Lung (tissue), 12 donors: Measurements from ENCODE around the gene NDUFB11. TPM values are rescaled to one million over a fixed set of nuclear protein-coding genes. Genes with fewer than 3 reads are reported as not detected.
A peak's percentile ranks its signal among the peaks of the same experiment; 100 is the strongest.

Source experiments
- ATAC-seq: fragments of 200-7000 bp; cut with Tn5 transposase; one replicate; pipeline ENCODE4 v1.9.1; 2020; ENCODE audit warnings: moderate number of reproducible peaks; ENCODE audit not compliant: insufficient read depth, low FRiP score
- DNase-seq, 3 donors: peaks; one replicate each; pipeline ENCODE4 v3.0.0-alpha.2; 2013 to 2017
- H3K27ac ChIP-seq, 2 donors: one replicate each; pipeline ENCODE4 v1.5.1; 2013; ENCODE audit warnings: mild to moderate bottlenecking in 2 of 2, moderate library complexity in 2 of 2, control low read depth in 1 of 2, inconsistent platforms in 1 of 2, low read depth in 1 of 2, low read length in 1 of 2
- H3K27me3 ChIP-seq, 3 donors: one replicate each; pipeline ENCODE4 v1.5.1; 2013; ENCODE audit warnings: low read length in 2 of 3; ENCODE audit not compliant: control insufficient read depth in 3 of 3, insufficient read depth in 3 of 3
- H3K36me3 ChIP-seq, 4 donors: one replicate each; pipeline ENCODE4 v1.5.1; 2013; ENCODE audit warnings: low read length in 4 of 4, mild to moderate bottlenecking in 1 of 4, moderate library complexity in 1 of 4; ENCODE audit not compliant: control insufficient read depth in 4 of 4, insufficient read depth in 4 of 4
- H3K4me1 ChIP-seq, 5 donors: one replicate each; pipeline ENCODE4 v1.5.1; 2013; ENCODE audit warnings: low read length in 5 of 5, mild to moderate bottlenecking in 2 of 5, moderate library complexity in 1 of 5; ENCODE audit not compliant: control insufficient read depth in 5 of 5, insufficient read depth in 5 of 5
- H3K4me3 ChIP-seq: one replicate; pipeline ENCODE4 v1.5.1; 2013; ENCODE audit warnings: mild to moderate bottlenecking, control low read depth, moderate library complexity
- H3K9ac ChIP-seq, 2 donors: one replicate each; pipeline ENCODE4 v1.5.1; 2013; ENCODE audit warnings: low read length in 2 of 2, control low read depth in 1 of 2; ENCODE audit not compliant: insufficient read depth in 1 of 2
- H3K9me3 ChIP-seq, 4 donors: one replicate each; pipeline ENCODE4 v1.5.1; 2013; ENCODE audit warnings: low read length in 3 of 4, mild to moderate bottlenecking in 1 of 4, moderate library complexity in 1 of 4; ENCODE audit not compliant: control insufficient read depth in 4 of 4, insufficient read depth in 3 of 4
- WGBS, 2 donors: extraction: QIAGEN DNeasy Blood & Tissue Kit; methylation state at CpG; one replicate each; pipeline ENCODE4 v1.1.7; 2013; 5-methylcytosine and 5-hydroxymethylcytosine counted together
- polyA plus RNA-seq, 2 donors: library from polyadenylated mRNA; stranded (reverse); fragments of 200-250 nt; gene quantifications; one replicate each; pipeline ENCODE4 v1.2.1, GENCODE V29; 2013
- total RNA-seq, 2 donors: library from RNA; depleted of rRNA in 1 of 2; stranded (reverse); fragments of >200 nt in 1 of 2; gene quantifications; one replicate each; pipeline ENCODE4 v1.2.1, GENCODE V29; 2014 to 2021
- TF ChIP-seq, protein P1 (sequence below): IDR thresholded peaks from 2 replicates; pipeline ENCODE4 v1.5.1; 2012; ENCODE audit warnings: mild to moderate bottlenecking; ENCODE audit errors: control extremely low read depth, extremely low read depth
- donor health status: control.
- donor health status: control.
- donor health status: Bipolar disorder and iron deficiency.
- donor health status: healthy.
- donor health status: DM: yes; HTN: yes; CAD: no.

The NDUFB11 gene
- total and polyA plus RNA-seq, 4 donors = 69.7 to 96.0 (median 76.0) TPM

DNA sequence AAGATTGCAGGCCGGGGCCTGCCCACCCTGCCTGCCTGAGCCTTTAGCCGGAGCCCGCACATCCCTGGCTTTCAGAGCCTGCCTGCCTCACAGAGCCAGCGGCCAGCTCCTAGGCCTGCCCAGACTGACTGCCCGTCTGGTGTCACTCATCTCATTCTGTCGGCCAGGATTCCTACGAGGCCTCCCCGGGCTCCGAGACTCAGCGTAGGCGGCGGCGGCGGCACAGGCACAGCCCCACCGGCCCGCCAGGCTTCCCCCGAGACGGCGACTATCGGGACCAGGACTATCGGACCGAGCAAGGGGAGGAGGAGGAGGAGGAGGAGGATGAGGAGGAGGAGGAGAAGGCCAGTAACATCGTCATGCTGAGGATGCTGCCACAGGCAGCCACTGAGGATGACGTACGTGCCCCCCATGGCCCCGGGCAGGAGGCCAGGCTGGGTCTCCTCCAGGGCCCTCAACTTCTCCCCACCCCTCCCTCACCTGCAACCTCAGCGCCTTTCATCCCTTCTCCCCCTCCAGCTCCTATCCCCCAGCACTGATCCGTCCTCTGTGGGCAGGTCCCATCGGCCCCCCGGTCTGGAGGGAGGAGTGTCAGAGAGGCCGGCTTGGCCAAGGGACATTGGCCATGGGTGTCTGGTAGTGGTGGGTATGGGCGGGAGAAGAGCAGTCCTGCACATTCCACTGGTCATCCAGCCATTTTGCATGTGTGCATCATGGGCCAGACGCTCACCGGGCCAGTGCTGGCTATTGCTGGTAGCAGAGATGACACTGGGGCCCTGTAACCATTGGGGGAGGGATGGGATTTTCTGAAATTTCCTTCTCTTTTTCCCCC lies 26.6 kb upstream of the NDUFB11 start:
- peaks cover 0 to 13% (median 3%) of the 10 kb centered on the region in 3 donors for H3K27me3 ChIP-seq
- no peak overlapping the region for H3K4me3 ChIP-seq
- H3K4me1 ChIP-seq = no peaks in the 10 kb centered on the region
- DNase-seq (no peak), ATAC-seq (no peak)
- TF ChIP-seq, protein P1, sequence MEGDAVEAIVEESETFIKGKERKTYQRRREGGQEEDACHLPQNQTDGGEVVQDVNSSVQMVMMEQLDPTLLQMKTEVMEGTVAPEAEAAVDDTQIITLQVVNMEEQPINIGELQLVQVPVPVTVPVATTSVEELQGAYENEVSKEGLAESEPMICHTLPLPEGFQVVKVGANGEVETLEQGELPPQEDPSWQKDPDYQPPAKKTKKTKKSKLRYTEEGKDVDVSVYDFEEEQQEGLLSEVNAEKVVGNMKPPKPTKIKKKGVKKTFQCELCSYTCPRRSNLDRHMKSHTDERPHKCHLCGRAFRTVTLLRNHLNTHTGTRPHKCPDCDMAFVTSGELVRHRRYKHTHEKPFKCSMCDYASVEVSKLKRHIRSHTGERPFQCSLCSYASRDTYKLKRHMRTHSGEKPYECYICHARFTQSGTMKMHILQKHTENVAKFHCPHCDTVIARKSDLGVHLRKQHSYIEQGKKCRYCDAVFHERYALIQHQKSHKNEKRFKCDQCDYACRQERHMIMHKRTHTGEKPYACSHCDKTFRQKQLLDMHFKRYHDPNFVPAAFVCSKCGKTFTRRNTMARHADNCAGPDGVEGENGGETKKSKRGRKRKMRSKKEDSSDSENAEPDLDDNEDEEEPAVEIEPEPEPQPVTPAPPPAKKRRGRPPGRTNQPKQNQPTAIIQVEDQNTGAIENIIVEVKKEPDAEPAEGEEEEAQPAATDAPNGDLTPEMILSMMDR = no peak
- peaks cover 4 to 34% (median 8%) of the 10 kb centered on the region in 4 donors for H3K36me3 ChIP-seq
- H3K9me3 ChIP-seq = no peaks in the 10 kb centered on the region
- 89 to 96% methylated on average over 15 to 34 of the region's 34 CpGs for WGBS, 2 donors
- H3K9ac ChIP-seq = no peak overlapping the region
- H3K27ac ChIP-seq = no peak overlapping the region

DNA sequence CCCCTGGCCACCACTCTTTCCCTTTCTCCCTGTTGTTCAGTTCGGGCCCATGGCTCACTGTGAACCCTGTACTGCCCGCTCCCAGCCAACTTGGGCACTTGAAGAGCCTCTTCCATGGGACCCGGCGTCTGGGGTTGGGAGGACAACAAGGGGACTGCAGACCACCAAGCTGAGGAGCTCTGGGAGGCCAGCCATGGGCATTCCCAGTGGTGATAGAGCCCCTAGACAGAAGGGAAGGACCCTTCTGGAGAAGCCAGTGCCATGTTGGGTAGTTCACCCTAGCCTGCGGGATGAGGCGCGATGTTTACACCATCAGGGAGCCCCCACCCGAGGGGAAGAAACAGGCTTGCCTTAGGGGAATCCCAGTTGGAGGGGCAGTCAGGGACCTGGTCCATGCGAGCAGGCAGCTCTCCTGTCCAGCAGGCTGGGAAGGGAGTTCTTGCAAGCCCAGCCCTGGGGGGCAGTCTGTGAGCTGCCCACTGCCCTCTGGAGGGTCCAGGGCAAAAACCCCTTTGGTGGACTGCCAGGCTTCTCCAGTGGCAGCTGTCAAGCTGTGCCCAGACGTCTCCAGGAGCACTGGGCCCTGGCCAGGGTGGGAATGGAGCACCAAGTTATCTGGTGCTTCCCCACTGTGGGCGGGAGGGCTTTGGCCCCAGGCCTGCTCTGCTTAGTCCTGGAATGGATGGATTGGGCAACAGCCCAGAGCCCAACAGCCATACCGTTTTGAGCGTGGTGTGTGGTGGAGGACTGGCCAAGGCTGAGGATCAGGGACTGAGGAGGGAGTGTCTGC lies 25.4 kb upstream of the NDUFB11 start:
- no peak overlapping the region for H3K27ac ChIP-seq
- H3K4me1 ChIP-seq = no peaks in the 10 kb centered on the region
- peak in 1 of 3 donors; percentile 28 for DNase-seq
- H3K9ac ChIP-seq = no peak overlapping the region
- TF ChIP-seq, protein P1 = no peak
- 73 to 94% methylated on average over 11 to 13 of the region's 13 CpGs for WGBS, 2 donors
- ATAC-seq = no peak
- peaks cover 4 to 30% (median 5%) of the 10 kb centered on the region in 4 donors for H3K36me3 ChIP-seq
- H3K9me3 ChIP-seq = no peaks in the 10 kb centered on the region
- H3K4me3 ChIP-seq = no peak overlapping the region
- peaks cover 0 to 11% (median 3%) of the 10 kb centered on the region in 3 donors for H3K27me3 ChIP-seq

- Histone ChIP-seq H3K27me3 (peaks cover 0 to 11% (median 3%) of the 10 kb centered on the region in 3 donors), H3K4me3 (no peak overlapping the region), H3K27ac (no peak overlapping the region), H3K9ac (no peak overlapping the region), H3K9me3 (no peaks in the 10 kb centered on the region), H3K4me1 (no peaks in the 10 kb centered on the region), H3K36me3 (peaks cover 4 to 25% (median 5%) of the 10 kb centered on the region in 4 donors)
- WGBS, 2 donors = 92 to 98% methylated on average over 13 to 19 of the region's 19 CpGs
- TF ChIP-seq, protein P1 = no peak
- no peak for DNase-seq
- ATAC-seq = no peak
These were observed 24.8 kb upstream of the NDUFB11 start for GRCh38 chrX:47169273-47169672.
